Nephron (organoid): ENCODE measurements around the gene DTD1.

Experiments
- H3K27ac Mint-ChIP-seq, 3 experiments: 2 replicates each; pipeline ENCODE4 v1.8.0; 2020; ENCODE audit warnings: mixed read lengths in 3 of 3, mild to moderate bottlenecking in 2 of 3, moderate library complexity in 1 of 3
- H3K27me3 Mint-ChIP-seq: 2 replicates; pipeline ENCODE4 v1.8.0; 2021; ENCODE audit warnings: low read depth, mild to moderate bottlenecking, moderate library complexity, mixed read lengths
- H3K36me3 Mint-ChIP-seq: 2 replicates; pipeline ENCODE4 v1.8.0; 2020; ENCODE audit warnings: low read depth, mixed read lengths
- H3K4me1 Mint-ChIP-seq: 2 replicates; pipeline ENCODE4 v1.8.0; 2020; ENCODE audit warnings: mixed read lengths
- H3K4me3 Mint-ChIP-seq, 3 experiments: 2 replicates each; pipeline ENCODE4 v1.8.0; 2020; ENCODE audit warnings: mild to moderate bottlenecking in 3 of 3, mixed read lengths in 3 of 3, moderate library complexity in 2 of 3
- H3K9me3 Mint-ChIP-seq: 2 replicates; pipeline ENCODE4 v1.8.0; 2020; ENCODE audit warnings: mixed read lengths
- TF ChIP-seq, protein P1 (sequence below), 3 experiments: fragments of 200-600 bp; sonication (generic); IDR thresholded peaks; one replicate each; pipeline ENCODE4 v1.5.0; 2021; ENCODE audit warnings: antibody characterized with exemption in 3 of 3; ENCODE audit not compliant: unreplicated experiment in 3 of 3

Gene DTD1

DNA sequence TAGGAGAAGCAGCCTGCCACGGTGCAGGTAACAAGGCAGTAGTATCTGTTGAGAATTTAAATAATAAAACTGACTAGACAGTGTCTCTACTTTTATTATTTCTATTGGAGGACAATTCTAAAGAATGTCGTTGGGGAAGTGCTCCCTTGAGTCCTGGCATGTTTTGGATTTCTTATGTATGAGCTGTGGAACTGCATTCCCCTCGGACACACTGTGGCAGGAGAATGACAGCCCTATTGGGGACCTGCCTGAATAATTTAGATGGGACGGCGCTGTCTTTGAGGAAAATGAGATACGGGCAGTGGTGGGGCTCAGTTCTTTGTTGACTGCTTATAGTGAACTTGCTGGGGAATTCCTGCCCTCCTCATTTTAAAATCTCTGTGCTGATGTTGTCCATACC is 223.3 kb downstream of the DTD1 start:
- no peaks in the 10 kb centered on the region for H3K4me1 Mint-ChIP-seq
- peaks cover 2% of the 10 kb centered on the region for H3K9me3 Mint-ChIP-seq
- TF ChIP-seq, protein P1, sequence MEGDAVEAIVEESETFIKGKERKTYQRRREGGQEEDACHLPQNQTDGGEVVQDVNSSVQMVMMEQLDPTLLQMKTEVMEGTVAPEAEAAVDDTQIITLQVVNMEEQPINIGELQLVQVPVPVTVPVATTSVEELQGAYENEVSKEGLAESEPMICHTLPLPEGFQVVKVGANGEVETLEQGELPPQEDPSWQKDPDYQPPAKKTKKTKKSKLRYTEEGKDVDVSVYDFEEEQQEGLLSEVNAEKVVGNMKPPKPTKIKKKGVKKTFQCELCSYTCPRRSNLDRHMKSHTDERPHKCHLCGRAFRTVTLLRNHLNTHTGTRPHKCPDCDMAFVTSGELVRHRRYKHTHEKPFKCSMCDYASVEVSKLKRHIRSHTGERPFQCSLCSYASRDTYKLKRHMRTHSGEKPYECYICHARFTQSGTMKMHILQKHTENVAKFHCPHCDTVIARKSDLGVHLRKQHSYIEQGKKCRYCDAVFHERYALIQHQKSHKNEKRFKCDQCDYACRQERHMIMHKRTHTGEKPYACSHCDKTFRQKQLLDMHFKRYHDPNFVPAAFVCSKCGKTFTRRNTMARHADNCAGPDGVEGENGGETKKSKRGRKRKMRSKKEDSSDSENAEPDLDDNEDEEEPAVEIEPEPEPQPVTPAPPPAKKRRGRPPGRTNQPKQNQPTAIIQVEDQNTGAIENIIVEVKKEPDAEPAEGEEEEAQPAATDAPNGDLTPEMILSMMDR (IDR thresholded peaks at IDR 0.05; ENCODE audit: unreplicated experiment in 3 of 3) = no peak
- H3K27ac Mint-ChIP-seq = no peak overlapping the region
- no peak overlapping the region for H3K4me3 Mint-ChIP-seq
- H3K27me3 Mint-ChIP-seq = peaks cover 4% of the 10 kb centered on the region
- no peaks in the 10 kb centered on the region for H3K36me3 Mint-ChIP-seq

DNA sequence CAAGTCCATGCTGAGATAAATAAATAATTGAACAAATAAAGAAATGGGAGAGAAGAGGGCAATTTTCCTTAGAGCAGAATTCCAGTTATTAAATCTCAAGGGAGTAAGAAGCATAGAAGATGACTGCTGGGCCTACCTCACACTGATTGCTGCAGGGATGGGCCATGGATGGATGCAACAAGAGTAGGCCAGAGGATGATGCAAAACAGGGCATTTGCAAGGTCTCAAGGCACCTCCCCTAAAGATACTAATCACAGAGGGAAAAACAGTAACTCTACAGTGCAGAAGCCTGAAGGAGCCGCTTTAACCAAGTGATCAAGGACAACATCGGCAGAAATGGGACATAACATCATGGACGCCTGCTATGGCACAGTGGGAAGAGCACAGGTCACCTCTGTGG is 224.1 kb downstream of the DTD1 start:
- peaks cover 4% of the 10 kb centered on the region for H3K27me3 Mint-ChIP-seq
- no peak overlapping the region for H3K4me3 Mint-ChIP-seq
- no peak overlapping the region for H3K27ac Mint-ChIP-seq
- TF ChIP-seq, protein P1 (IDR thresholded peaks at IDR 0.05; ENCODE audit: unreplicated experiment in 3 of 3) = no peak
- no peaks in the 10 kb centered on the region for H3K36me3 Mint-ChIP-seq
- H3K4me1 Mint-ChIP-seq = no peaks in the 10 kb centered on the region
- no peaks in the 10 kb centered on the region for H3K9me3 Mint-ChIP-seq

DNA sequence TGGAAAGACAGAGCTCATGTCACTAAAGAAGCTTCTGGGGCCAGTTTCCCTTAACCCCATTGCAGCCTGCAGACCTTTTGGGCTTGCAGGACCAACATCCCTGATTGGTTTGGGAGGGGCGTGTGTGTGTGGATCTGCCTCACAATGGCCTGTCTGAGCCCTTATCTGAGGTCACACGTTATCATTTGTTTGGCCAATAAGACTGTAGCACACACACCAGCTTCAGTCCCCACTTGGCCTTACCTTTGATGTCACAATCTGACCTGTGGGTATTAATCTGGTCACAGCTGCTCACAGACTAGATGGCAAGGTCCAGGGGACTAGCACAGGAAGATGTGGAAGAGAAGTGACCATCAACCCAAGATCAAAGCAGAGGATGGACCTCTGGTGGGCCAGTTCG is 225.6 kb downstream of the DTD1 start, which contains the start of gene SCP2D1:
SCP2D1 (plus strand) TSS at position 301 of the 400 bp plus-strand sequence; CDS start at position 334, 33 bp downstream.
- H3K9me3 Mint-ChIP-seq = no peaks in the 10 kb centered on the region
- TF ChIP-seq, protein P1 (IDR thresholded peaks at IDR 0.05; ENCODE audit: unreplicated experiment in 3 of 3) = no peak
- H3K4me1 Mint-ChIP-seq = no peaks in the 10 kb centered on the region
- H3K27me3 Mint-ChIP-seq = peaks cover 7% of the 10 kb centered on the region
- no peaks in the 10 kb centered on the region for H3K36me3 Mint-ChIP-seq
- H3K4me3 Mint-ChIP-seq = no peak within 1 kb of the TSS
- H3K27ac Mint-ChIP-seq = no peak within 1 kb of the TSS

DNA sequence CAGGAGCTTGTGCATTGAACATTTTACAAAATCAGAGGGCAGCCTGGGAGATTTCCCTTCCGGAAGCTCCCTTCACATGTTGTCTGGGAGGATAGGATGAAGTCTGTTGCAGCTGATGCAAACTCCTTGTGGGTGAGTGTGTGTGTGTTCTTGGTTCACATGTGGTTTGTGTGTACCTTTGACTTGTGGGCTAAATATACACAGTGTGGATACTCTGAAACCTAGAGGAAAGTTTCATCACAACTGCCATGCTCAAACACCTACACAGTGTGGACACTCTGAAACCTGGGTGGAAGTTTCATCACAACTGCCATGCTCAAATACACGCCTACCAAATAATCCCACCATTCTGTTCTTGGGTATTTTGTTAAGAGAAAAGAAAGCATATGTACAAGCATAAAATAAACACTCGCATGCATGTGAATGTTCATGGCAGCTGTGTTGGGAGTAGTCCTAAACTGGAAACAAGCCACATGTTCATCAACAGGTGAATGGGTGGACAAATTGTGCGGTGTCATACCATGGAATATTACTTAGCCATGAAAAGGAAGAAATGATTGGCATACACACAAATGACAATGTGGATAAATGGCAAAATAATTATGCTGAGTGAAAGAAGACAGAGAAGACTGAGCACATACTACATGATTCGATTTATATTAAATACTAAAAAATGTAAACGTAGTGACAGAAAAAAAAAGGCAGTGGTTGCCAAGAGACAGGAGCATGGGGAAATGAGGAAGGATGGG is 227.5 kb downstream of the DTD1 start:
- Mint-ChIP-seq H3K4me3 (no peak overlapping the region), H3K36me3 (no peaks in the 10 kb centered on the region), H3K27me3 (peaks cover 9% of the 10 kb centered on the region), H3K27ac (no peak overlapping the region), H3K9me3 (no peaks in the 10 kb centered on the region), H3K4me1 (peaks cover 1% of the 10 kb centered on the region)
- TF ChIP-seq, protein P1 (IDR thresholded peaks at IDR 0.05; ENCODE audit: unreplicated experiment in 3 of 3) = no peak
